ENCODE measurements around the gene TMEM9.

Gene TMEM9

DNA sequence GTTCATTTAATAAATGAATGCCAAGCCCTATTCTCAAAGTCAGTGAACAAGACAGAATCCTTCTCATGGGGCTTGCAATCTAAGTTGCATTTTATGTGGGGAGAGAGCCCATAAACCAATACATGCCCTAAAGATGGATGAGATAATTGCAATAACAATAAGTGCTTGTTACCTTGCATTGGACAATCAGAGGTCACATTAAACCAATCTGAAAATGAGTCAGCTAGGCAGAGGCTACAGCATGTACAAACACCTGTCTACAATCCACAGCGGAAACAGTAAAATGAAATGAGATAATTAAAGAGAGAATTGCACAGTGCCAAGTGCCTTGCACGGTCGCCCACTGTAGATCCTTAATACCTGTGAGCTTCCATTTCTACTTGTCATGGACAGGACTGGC, 28.9 kb upstream of the TMEM9 start:
- POLR2A ChIA-PET: no interaction called here

DNA sequence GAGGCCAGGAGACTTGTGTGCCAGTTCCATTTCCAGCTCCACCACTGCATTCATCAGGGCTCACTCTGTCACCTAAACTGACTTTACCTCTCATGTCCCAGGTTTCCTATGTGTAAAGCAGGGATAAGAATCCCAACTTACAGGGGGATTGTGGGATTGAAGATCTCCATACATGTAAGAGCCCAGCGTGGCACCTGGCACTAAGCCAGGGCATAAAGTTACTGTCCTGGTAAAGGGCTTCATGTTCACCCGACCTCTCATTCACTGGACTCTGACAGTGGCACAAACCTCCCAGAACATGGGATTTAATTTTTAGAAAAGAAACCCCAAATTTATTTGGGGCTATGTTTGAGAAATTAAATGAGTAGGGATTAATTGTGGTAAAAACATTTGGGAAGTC, 27.5 kb upstream of the TMEM9 start:
- no peak overlapping the region for H3K27ac ChIP-seq (ENCODE audit: extremely low read depth, low read depth, low read length)
- no peak for TF ChIP-seq ZIC2 (tag by site-specific recombination; IDR thresholded peaks at IDR 0.05)
- no peak for TF ChIP-seq ZNF626 (tag by site-specific recombination; IDR thresholded peaks at IDR 0.05)
- H3K9me3 ChIP-seq (ENCODE audit: control insufficient read depth, insufficient read depth, low read depth, low read length): no peaks in the 10 kb centered on the region
- no peaks in the 10 kb centered on the region for H3K36me3 ChIP-seq (ENCODE audit: control insufficient read depth in 2 of 2, insufficient read depth in 1 of 2, low read length in 2 of 2)
- ChIA-PET CTCF (interaction anchor here (1.8 kb wide), 1 partner anchor 96 kb away, joined by 5 read pairs; no protein-coding TSS in a partner anchor), POLR2A (no interaction called here)
- H3K4me1 ChIP-seq (ENCODE audit: control insufficient read depth, insufficient read depth, low read length): no peaks in the 10 kb centered on the region
- no peak overlapping the region for H3K4me3 ChIP-seq (ENCODE audit: low read depth, low read length)

More for the DNA sequence above, 28.9 kb upstream of the TMEM9 start:
- H3K36me3 ChIP-seq (ENCODE audit: control insufficient read depth in 2 of 2, insufficient read depth in 1 of 2, low read length in 2 of 2): no peaks in the 10 kb centered on the region
- no peak overlapping the region for H3K4me3 ChIP-seq (ENCODE audit: low read depth, low read length)
- CTCF ChIA-PET: interaction anchor here (1.0 to 1.7 kb wide), 3 partner anchors 9 to 210 kb away, joined by 3 to 5 read pairs (median 3); no protein-coding TSS in a partner anchor
- no peaks in the 10 kb centered on the region for H3K4me1 ChIP-seq (ENCODE audit: control insufficient read depth, insufficient read depth, low read length)
- no peak overlapping the region for H3K27ac ChIP-seq (ENCODE audit: extremely low read depth, low read depth, low read length)
- TF ChIP-seq, protein P1, sequence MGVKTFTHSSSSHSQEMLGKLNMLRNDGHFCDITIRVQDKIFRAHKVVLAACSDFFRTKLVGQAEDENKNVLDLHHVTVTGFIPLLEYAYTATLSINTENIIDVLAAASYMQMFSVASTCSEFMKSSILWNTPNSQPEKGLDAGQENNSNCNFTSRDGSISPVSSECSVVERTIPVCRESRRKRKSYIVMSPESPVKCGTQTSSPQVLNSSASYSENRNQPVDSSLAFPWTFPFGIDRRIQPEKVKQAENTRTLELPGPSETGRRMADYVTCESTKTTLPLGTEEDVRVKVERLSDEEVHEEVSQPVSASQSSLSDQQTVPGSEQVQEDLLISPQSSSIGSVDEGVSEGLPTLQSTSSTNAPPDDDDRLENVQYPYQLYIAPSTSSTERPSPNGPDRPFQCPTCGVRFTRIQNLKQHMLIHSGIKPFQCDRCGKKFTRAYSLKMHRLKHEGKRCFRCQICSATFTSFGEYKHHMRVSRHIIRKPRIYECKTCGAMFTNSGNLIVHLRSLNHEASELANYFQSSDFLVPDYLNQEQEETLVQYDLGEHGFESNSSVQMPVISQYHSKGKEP (tag by site-specific recombination; IDR thresholded peaks at IDR 0.05): peak; percentile 89
- TF ChIP-seq OSR2 (tag by site-specific recombination; IDR thresholded peaks at IDR 0.05): 0 out of 2 replicates have a peak, but pooled peaks have one; percentile 9
- TF ChIP-seq SALL2 (tag by site-specific recombination; IDR thresholded peaks at IDR 0.05; ENCODE audit: borderline replicate concordance): no peak
- 0 out of 2 replicates have a peak, but pooled peaks have one; percentile 31 for TF ChIP-seq GFI1B (tag by site-specific recombination; IDR thresholded peaks at IDR 0.05)
- no peaks in the 10 kb centered on the region for H3K9me3 ChIP-seq (ENCODE audit: control insufficient read depth, insufficient read depth, low read depth, low read length)

DNA sequence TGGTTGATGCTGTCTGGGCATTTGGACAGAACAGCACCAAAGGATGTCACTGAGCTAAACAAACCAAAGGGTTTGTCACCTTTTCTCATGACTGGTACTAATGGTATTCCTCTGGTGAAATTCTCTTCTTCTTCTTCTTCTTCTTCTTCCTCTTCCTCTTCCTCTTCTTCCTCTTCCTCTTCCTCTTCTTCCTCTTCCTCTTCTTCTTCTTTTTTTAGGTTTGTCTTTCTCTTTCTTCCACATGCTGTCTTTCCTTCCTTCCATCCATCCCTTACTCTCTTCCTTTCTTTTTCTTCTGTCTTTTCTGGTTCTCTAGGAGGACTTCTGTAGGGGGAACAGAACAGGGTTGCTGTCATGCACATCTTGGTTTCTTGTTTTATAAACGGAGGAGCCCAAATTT, 27.0 kb upstream of the TMEM9 start:
- POLR2A ChIA-PET: no interaction called here
- H3K27ac ChIP-seq (ENCODE audit: extremely low read depth, low read depth, low read length): no peak overlapping the region

DNA sequence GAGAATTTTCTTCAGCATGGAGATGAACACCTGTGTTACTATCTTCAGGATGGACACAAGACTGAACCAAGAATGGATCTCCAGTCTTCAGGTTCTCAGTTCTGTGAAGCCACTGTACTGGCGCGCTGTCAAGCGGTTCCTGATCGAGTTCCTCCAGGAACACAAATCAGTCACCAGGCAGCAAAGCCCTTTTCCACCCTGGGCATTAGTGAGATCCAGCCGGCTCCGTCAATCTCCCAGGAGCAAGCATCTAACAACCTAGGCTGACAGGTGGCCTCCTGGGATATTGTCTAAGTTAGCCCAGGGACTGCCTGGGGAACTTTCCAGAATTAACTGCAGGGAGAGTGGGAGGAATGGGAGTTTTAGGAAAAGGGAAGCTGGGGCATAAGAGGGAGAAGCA, 26.6 kb upstream of the TMEM9 start:
- ChIA-PET POLR2A (no interaction called here), CTCF (interaction anchor here (1.8 kb wide), 1 partner anchor 95 kb away, joined by 5 read pairs; no protein-coding TSS in a partner anchor)
- Histone ChIP-seq H3K27ac (ENCODE audit: extremely low read depth, low read depth, low read length) (no peak overlapping the region), H3K4me3 (ENCODE audit: low read depth, low read length) (no peak overlapping the region), H3K9me3 (ENCODE audit: control insufficient read depth, insufficient read depth, low read depth, low read length) (no peaks in the 10 kb centered on the region), H3K4me1 (ENCODE audit: control insufficient read depth, insufficient read depth, low read length) (no peaks in the 10 kb centered on the region), H3K36me3 (ENCODE audit: control insufficient read depth in 2 of 2, insufficient read depth in 1 of 2, low read length in 2 of 2) (no peaks in the 10 kb centered on the region)
- TF ChIP-seq ZNF76 (tag by site-specific recombination; IDR thresholded peaks at IDR 0.05; ENCODE audit: borderline replicate concordance, low read depth) (no peak), ZNF837 (tag by site-specific recombination; IDR thresholded peaks at IDR 0.05) (no peak), ZNF610 (tag by site-specific recombination; IDR thresholded peaks at IDR 0.05; ENCODE audit: borderline replicate concordance) (no peak), ZNF571 (tag by site-specific recombination; IDR thresholded peaks at IDR 0.05) (no peak), OVOL3 (tag by site-specific recombination; IDR thresholded peaks at IDR 0.05) (no peak), GFI1B (tag by site-specific recombination; IDR thresholded peaks at IDR 0.05) (no peak), ZNF19 (tag by site-specific recombination; IDR thresholded peaks at IDR 0.05; ENCODE audit: low read depth) (no peak), ZNF521 (tag by site-specific recombination; IDR thresholded peaks at IDR 0.05) (no peak), ZNF510 (tag by site-specific recombination; IDR thresholded peaks at IDR 0.05; ENCODE audit: insufficient replicate concordance) (no peak), ZNF239 (tag by site-specific recombination; IDR thresholded peaks at IDR 0.05) (no peak)
- TF ChIP-seq, protein P2, sequence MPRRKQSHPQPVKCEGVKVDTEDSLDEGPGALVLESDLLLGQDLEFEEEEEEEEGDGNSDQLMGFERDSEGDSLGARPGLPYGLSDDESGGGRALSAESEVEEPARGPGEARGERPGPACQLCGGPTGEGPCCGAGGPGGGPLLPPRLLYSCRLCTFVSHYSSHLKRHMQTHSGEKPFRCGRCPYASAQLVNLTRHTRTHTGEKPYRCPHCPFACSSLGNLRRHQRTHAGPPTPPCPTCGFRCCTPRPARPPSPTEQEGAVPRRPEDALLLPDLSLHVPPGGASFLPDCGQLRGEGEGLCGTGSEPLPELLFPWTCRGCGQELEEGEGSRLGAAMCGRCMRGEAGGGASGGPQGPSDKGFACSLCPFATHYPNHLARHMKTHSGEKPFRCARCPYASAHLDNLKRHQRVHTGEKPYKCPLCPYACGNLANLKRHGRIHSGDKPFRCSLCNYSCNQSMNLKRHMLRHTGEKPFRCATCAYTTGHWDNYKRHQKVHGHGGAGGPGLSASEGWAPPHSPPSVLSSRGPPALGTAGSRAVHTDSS (tag by site-specific recombination; IDR thresholded peaks at IDR 0.05): no peak

More for the DNA sequence above, 27.0 kb upstream of the TMEM9 start:
- Histone ChIP-seq H3K4me3 (ENCODE audit: low read depth, low read length) (no peak overlapping the region), H3K4me1 (ENCODE audit: control insufficient read depth, insufficient read depth, low read length) (no peaks in the 10 kb centered on the region), H3K36me3 (ENCODE audit: control insufficient read depth in 2 of 2, insufficient read depth in 1 of 2, low read length in 2 of 2) (no peaks in the 10 kb centered on the region), H3K9me3 (ENCODE audit: control insufficient read depth, insufficient read depth, low read depth, low read length) (no peaks in the 10 kb centered on the region)
- no peak for TF ChIP-seq ZNF274 (IDR thresholded peaks at IDR 0.05; ENCODE audit: low read length)
- 0 out of 2 replicates have a peak, but pooled peaks have one; percentile 31 for TF ChIP-seq ZNF274 (tag by site-specific recombination; IDR thresholded peaks at IDR 0.05; ENCODE audit: borderline replicate concordance)
- no peak for TF ChIP-seq ZNF792 (tag by site-specific recombination; IDR thresholded peaks at IDR 0.05)
- TF ChIP-seq, protein P3, sequence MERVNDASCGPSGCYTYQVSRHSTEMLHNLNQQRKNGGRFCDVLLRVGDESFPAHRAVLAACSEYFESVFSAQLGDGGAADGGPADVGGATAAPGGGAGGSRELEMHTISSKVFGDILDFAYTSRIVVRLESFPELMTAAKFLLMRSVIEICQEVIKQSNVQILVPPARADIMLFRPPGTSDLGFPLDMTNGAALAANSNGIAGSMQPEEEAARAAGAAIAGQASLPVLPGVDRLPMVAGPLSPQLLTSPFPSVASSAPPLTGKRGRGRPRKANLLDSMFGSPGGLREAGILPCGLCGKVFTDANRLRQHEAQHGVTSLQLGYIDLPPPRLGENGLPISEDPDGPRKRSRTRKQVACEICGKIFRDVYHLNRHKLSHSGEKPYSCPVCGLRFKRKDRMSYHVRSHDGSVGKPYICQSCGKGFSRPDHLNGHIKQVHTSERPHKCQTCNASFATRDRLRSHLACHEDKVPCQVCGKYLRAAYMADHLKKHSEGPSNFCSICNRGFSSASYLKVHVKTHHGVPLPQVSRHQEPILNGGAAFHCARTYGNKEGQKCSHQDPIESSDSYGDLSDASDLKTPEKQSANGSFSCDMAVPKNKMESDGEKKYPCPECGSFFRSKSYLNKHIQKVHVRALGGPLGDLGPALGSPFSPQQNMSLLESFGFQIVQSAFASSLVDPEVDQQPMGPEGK (tag by site-specific recombination; IDR thresholded peaks at IDR 0.05): no peak
- TF ChIP-seq BCL11A (tag by site-specific recombination; IDR thresholded peaks at IDR 0.05; ENCODE audit: low read depth): no peak
- TF ChIP-seq ZNF175 (tag by site-specific recombination; IDR thresholded peaks at IDR 0.05): no peak
- TF ChIP-seq, protein P2 (tag by site-specific recombination; IDR thresholded peaks at IDR 0.05): peak; percentile 99
- peak; percentile 84 for TF ChIP-seq ZNF366 (tag by site-specific recombination; conservative IDR thresholded peaks at IDR 0.05)
- TF ChIP-seq TRIM28 (IDR thresholded peaks at IDR 0.05; ENCODE audit: borderline replicate concordance, low read length): no peak
- CTCF ChIA-PET: interaction anchor here (1.8 kb wide), 1 partner anchor 96 kb away, joined by 5 read pairs; no protein-coding TSS in a partner anchor

Data from HEK293 (cell line).